Measurements from ENCODE around the gene DNAH5.

DNAH5 gene

DNA sequence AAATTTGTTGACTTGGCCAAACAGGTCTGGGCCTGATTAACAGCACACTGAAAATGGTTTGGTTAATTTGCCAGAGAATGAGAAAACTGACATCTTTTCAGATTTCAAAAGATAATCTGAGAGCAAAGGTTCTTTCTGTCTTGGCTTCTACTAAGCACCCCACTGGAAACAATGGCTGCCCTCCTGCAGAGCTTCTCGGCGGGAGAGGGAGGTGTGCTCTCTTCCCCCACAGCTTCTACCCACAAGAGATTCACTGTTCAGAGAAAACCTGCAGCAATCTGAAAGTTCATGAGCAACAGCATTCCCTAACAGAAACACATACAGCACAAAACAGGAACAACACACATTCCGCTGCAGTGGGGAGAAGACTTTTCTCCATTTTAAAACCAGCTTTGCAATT, 3.0 kb downstream of the DNAH5 start:
- no peak for DNase-seq

DNA sequence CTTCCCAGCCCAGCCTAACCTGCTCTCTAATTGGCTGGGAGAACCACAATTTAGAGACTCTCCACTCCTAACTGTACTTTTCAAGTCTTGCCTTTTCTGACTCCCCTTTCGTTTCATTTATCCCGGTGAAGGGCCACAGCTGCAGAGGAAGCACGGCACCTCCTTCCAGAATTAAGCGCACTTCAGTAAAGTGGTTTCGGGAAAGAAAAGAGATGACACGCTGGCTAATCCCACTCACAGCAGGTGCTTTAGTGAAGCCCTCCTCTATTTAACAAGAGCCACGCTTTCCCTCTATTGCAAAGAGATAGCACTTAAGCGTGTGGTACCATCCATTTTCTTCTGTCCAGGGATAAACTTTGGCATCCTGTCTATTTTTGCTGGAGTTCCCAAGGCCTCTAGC, 4.8 kb downstream of the DNAH5 start:
- no peak for DNase-seq

DNA sequence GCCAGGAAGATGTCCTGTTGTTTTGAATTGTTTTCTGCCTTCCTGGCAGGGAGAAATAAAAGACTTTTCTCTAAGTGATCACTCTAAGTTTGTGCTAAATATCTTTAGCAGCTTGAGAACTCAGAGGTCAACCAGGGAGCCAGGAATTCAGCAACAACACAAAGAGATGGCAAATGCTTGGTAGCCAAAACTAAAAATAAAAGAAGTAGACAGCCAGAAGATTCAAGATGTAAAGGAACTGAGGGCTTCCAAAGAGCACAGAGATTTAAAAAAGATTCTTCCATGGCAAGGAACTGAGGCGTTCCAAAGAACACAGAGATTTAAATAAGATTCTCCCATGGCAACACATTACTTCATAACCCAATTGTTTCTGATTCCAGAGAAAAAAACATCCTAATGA, 9.6 kb downstream of the DNAH5 start:
- DNase-seq, result no peak

GRCh38 chr5:13934125-13934524, 10.4 kb downstream of the DNAH5 start:
- DNase-seq, result no peak

DNA sequence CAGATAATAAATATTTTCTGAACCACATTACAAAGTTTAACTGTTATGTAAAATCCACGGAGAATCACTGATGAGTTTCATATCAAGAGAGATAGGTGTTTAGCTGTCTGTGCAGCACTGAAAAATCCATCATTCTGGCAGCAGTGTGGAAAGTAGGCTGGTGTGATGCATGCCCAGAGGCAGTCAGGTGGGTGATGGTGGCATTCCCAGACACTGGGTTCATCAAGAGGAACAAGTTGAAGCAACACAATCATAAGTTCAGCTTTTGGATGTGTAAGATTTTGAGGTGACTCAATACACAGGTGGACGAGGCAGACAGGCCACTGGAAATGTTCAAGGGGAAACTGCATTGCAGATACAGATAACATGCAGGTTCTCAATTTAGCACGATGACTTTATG, 11.9 kb downstream of the DNAH5 start:
- no peak for DNase-seq

- no peak for DNase-seq
Observed at GRCh38 chr5:13932011-13932410, 12.5 kb downstream of the DNAH5 start.

- DNase-seq, result no peak
Observed at GRCh38 chr5:13930541-13931171, 13.8 kb downstream of the DNAH5 start.

DNA sequence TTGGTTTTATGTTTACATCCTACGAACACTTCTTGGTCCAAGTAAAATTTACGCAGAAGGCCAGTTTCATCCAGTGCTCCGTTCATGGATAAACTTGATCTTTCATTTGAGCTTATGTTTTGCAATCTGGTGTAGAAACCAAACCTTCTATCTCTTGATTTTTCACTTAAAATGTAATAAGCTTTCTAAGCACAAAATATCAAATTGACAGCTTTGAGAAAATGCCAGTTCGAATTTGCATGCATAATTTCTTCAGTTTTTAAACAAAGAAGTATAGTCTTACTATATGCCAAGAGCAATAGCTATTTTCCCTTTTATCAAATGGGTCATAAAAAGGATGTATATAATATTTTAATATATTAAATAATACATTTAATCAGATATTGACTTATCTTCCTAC, 17.8 kb downstream of the DNAH5 start:
- no peak for DNase-seq

DNA sequence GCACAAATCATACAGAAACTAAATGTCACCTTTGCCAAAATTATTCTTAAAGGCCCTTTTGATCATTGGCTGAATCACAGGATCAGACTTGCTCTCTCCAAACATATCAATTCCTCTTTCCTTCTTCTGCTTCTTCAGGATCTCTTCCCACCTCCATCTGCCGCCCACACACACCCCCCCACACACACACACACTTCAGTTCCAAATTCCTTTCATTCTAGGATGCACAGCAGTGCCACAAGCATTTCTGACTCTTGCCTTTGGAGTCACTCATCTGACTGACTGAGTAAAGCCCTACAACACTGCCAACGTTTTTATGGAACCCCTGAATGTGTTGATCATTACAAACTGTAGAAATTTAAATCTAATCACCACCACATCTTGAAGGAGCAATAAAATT, 22.9 kb downstream of the DNAH5 start:
- DNase-seq, result no peak

DNA sequence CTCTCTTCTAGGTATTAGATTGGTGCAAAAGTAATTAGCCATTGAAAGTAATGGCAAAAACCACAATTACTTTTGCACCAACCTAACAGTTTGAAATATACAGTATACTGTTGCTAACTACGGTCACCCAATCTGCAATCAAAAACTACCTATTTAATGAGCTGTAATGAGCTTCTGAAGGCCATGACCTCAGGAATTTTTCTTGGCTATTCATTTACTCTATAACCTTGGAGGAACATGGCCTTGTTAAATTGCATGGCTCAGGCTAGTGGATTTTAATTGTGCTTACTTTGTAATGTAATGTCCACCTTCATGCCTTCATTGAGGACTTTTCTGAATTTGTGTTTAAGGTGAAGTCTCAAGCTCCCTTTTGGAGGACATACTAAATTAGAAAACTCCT, 24.7 kb downstream of the DNAH5 start:
- no peak for DNase-seq

DNA sequence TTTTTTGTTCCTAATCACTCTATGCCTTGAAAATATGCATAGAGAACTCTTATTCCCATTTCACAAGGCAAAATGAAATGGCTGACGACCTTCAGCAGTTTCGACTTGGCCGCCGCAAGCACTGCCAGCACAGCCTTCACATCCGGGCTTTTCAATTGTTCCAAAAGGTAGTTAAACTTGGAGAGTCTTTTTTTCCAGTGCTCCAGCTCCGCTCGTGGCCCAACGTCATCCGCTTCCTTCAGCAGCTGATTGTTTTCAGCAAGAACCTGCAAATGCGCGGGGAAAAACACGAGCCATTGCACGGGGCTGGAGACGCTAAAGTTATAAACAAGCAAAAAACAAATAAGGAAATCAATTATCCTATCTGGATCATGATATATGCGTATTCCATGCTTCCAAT, 25.4 kb downstream of the DNAH5 start:
- DNase-seq, result no peak

GRCh38 chr5:13917061-13917460, 27.4 kb downstream of the DNAH5 start:
- DNase-seq, result no peak

- DNase-seq, result no peak
Observed at GRCh38 chr5:13913962-13914361, 30.5 kb downstream of the DNAH5 start.

DNA sequence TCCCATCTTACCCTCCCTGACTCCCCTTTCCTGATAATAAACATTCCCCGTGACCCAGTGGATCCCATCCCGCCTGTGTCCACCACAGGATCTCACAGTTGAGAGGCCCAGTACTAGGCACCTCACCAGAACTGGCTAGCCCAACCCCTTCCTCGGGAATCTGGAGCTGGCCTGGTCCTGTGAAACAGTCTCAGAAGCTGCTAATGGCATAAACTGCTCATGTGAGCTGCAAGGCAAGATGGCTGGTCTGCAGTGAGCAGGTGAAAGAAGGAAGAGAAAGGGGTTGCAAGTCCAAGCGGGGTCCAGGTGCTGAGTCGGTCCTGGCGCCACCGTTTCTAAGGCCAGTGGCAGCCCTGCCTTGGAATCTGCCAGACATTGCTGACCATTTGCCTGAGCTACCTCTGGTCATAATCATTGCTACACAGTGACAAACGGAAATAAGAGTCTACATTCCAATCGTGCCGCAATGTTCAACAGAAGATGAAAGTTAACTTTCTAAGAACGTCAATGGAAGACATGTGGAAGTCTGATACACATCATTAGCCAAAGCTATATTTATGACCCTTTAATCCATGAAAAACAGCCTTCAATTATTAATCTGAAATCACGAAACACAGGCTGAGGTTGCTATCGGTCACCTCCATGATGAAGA, 33.7 kb downstream of the DNAH5 start:
- DNase-seq, result no peak

DNA sequence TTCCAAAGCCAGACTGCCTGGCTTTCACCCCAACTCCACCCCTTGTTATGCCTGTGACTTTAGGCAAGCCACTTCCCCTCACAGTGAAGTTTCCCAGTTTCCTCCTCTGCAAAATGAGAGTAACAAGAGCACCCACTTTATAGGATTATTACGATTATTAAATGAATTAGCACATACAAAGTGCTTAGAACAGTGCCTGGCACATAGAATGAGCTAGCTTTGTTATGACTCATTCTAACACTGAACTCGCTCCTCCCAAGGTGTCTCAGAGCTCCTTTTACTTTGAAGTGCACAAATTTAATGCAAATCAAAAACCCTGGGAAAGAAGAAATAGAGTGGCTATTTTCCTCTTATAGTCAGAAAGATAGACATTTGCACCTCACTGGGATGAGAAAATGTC, 34.3 kb downstream of the DNAH5 start:
- DNase-seq, result no peak

DNA sequence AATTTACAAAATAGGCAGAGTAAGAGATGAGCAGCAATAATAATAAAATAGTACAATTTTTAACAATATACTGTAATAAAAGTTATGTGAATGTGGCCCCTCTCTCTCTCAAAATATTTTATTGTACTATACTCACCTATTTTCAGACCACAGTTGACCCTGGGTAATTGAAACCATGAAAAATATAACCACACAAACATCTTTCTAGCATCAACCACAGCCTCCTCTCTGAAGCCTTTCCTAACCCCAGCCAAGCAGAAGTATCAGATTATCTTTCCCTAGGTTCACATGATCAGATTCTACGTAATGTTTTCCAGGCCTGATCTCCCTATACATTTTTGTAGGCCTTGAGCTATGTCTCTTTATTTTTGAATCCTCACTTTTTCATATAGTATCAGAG, 35.2 kb downstream of the DNAH5 start:
- DNase-seq, result no peak

DNA sequence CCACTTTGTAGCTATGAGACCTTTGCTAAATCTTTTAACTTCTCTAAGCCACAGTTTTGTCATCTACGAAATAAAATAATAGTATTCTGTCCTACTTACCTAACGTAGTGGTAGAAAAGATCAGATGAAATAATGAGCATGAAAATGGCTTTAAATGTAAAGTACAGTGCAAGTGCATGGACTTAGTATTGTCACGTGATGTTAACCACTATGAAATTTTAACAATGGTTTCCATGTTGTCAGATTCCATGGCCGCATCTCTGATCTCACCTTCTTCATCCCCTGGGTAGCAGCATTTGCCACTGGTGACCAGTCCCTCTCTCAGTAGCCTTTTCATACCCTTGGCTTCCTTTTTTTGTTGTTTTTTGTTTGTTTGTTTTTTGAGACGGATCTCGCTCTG, 45.9 kb downstream of the DNAH5 start:
- DNase-seq, result no peak

DNA sequence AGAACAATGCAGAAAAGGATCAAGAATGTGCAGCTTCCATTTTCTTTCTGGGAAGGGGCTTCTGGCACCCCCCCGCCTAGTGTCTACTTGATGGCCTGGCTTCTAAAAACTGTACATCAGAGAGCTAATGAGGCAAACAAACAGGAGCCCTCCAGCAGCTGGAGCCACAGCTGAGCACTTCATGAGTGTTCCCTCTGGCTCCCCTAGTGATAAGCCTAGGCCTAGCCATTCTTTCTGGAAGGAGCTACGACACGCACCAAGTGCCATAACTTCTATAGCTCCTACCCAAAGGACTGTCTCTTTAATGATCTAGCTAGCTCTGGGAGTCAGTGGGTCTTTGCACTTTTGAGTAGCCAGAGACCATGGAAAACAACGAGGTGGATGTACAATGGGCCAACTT, 66.1 kb downstream of the DNAH5 start:
- no peak for DNase-seq

DNA sequence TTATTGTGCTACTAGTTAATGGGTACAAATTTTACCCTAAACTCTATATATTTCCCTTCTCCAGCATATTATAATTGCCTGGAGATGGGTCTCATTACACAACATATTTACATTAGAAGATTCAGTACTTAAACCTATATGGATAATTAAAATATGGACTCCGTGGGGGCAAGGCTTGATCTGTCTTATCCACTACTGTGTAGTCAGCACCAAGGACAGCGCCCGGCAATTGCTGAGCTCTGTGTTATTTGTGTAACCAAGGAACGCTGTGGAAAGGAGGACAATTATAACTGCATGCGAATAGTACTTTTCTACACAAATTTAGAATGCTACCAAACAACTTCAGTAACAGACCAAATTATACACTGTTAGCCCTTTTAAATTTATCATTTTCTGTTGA, 77.7 kb downstream of the DNAH5 start:
- no peak for DNase-seq

DNA sequence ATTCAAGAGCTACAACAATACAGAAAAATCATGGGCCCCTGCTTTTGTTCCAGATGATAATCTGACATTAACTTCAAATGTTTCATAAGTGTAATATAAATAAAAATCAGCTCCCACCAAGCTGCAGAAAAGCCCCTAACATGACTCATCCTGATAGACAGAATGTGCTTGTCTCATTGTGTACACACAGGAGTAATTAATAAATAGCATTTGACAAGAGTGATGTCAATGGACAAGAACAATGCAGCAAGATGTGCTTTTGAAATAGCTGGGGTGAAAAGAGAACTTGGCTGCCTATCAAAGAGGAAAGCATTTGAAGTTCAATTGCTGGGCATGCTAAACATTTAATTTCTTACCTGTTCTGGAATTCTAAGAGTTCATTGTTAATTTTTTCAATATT, 79.2 kb downstream of the DNAH5 start:
- no peak for DNase-seq

GRCh38 chr5:13860146-13860545, 84.3 kb downstream of the DNAH5 start:
- no peak for DNase-seq

DNA sequence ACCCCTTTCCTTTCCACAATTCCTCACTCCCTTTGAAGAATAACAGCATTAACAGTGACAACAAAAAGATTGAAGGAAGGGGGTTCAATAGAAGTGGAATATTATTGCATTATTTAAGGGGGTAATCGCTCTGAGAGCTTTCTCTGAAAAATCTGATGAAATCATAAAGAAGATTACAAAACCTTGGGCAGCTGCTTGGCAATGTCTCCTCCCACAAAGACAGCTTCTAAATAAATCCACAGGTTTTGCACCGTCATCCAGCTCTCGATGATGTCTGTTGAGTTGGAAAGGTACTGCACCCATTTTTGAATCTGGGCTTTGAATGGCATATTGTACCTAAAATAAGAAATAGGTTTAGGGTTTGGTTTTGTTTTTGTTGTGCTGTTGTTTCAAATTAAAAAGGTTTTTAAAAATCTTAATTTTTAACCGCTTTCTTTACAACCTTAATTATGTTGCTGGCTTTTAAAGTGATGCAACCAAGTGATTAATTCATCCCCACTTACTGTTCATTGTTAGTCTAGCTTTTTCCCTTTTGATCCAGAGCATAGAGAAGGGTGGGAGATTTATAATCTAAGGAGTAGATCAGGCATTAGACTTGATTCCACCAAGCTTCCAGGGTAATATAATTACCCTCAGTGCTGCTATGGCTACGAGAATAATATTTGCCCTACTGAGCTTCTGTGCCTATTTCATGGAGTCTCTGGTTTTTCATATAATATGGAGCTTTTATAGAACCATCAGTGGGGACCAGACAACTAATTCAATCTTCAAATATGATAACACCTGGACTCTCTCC, 85.0 kb downstream of the DNAH5 start:
- no peak for DNase-seq

- no peak for DNase-seq
Observed at GRCh38 chr5:13843175-13843846, 101.2 kb downstream of the DNAH5 start.

- DNase-seq, result no peak
Observed at GRCh38 chr5:13833440-13833839, 111.0 kb downstream of the DNAH5 start.
